ENCODE measurements around the gene ATXN10.

ATXN10 gene

DNA sequence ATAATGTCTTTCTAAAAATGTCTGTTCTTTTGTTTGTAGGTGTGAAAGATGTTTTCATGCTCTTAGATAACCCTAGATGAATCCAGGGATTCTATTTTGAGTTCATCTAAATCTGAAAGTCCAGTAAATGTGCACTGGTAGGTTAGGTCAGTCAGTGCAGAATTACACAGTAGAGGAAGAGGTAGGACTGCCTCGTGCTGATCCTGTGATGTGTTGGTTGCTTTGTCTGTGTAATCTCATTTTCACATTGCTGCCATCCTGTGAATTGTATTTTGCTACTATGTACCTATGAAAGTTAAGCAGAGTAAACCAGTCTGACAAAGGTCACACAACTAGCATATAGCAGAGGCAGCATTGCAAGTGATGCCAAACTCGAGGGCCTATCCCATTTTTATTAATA is 36.5 kb downstream of the ATXN10 start:
- Histone ChIP-seq H3K9ac (ENCODE audit: low read length) (no peak overlapping the region), H3K4me2 (ENCODE audit: low read depth, low read length, poor library complexity, severe bottlenecking) (no peak overlapping the region), H3F3A (ENCODE audit: insufficient read depth) (peaks cover 11% of the 10 kb centered on the region; the same call in 1 of the 2 replicates), H3K36me3 (ENCODE audit: low read length) (peaks cover 33% of the 10 kb centered on the region), H3K9me3 (ENCODE audit: insufficient read depth, low read length) (no peaks in the 10 kb centered on the region), H3K27ac (ENCODE audit: low read depth, low read length) (no peak overlapping the region), H3K79me2 (ENCODE audit: insufficient read depth, low read length) (peaks cover 79% of the 10 kb centered on the region), H3K9me2 (replicated peaks; ENCODE audit: insufficient read depth, low read length) (no peaks in the 10 kb centered on the region), H4K20me1 (ENCODE audit: low read depth, low read length) (0 out of 2 replicates have a peak, but pooled peaks cover 3% of the 10 kb centered on the region), H3K27me3 (ENCODE audit: low read length) (no peaks in the 10 kb centered on the region), H2AFZ (ENCODE audit: low read depth, low read length, severe bottlenecking) (no peak overlapping the region), H3K4me3 (ENCODE audit: insufficient read depth, low read length, poor library complexity, severe bottlenecking) (no peak overlapping the region)
- TF ChIP-seq EZH2phosphoT487 (conservative IDR thresholded peaks at IDR 0.05; ENCODE audit: low read length) (no peak), CTCF (IDR thresholded peaks at IDR 0.05; ENCODE audit: insufficient read depth, low read length, poor library complexity, severe bottlenecking) (no peak)

DNA sequence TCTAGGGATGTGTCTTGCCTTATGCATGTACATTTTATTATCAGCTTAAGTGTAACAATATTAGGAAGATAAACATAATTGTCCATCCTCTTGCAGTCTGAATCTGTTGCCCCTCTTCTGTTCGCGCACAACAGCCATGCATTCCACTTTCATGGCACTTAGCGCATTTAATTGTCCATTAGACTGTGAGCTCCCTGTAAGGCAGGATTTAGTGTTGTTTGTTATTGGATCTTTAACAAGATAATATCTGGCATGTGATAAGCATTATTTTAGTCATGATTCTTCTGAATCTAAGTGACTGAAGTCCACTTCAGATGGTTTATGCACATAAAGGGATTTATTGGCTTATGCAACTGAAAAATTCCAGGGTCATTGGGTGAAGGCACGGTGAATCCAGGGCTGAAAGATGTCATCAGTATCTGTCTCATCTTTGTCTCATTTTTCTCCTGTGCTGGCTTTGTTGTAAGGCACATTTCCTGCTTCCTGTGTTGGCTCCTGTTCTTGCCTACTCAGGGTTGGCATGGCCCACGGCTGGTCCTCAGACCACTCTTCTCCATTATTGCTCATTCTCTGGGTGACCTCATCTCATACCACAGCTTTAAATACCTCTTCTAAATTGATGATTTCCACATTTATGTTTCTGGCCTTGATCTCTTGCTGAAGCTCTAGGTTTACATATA is 37.6 kb downstream of the ATXN10 start:
- Histone ChIP-seq H3K79me2 (ENCODE audit: insufficient read depth, low read length) (peaks cover 72% of the 10 kb centered on the region), H3K36me3 (ENCODE audit: low read length) (peaks cover 28% of the 10 kb centered on the region)
- no peak for TF ChIP-seq CTCF (IDR thresholded peaks at IDR 0.05; ENCODE audit: insufficient read depth, low read length, poor library complexity, severe bottlenecking)
- no peak for TF ChIP-seq EZH2phosphoT487 (conservative IDR thresholded peaks at IDR 0.05; ENCODE audit: low read length)

DNA sequence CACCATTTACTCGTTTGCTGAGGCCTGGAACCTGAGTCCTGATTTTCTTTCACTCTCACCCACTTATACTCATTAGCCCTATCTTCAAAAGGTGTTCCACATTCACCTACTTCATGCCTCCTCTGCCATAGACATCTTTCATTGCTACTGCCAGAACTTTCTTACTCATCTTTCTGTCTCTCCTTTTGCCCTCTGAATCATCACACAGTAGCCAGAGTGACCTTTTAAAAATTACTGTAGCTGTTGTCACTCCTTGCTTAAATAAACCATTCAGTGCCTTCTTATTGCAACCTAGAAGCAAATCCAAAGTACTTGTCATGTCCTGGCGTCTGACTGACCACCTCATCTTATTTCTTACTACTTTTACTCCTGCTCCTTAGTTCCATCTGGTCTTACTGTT is 38.2 kb downstream of the ATXN10 start:
- H4K20me1 ChIP-seq (ENCODE audit: low read depth, low read length) = 0 out of 2 replicates have a peak, but pooled peaks cover 3% of the 10 kb centered on the region
- H3K9me2 ChIP-seq (replicated peaks; ENCODE audit: insufficient read depth, low read length) = no peaks in the 10 kb centered on the region
- no peak overlapping the region for H3K4me2 ChIP-seq (ENCODE audit: low read depth, low read length, poor library complexity, severe bottlenecking)
- H3K27ac ChIP-seq (ENCODE audit: low read depth, low read length) = no peak overlapping the region
- H2AFZ ChIP-seq (ENCODE audit: low read depth, low read length, severe bottlenecking) = no peak overlapping the region
- no peaks in the 10 kb centered on the region for H3K9me3 ChIP-seq (ENCODE audit: insufficient read depth, low read length)
- no peak for TF ChIP-seq CTCF (IDR thresholded peaks at IDR 0.05; ENCODE audit: insufficient read depth, low read length, poor library complexity, severe bottlenecking)
- TF ChIP-seq EZH2phosphoT487 (conservative IDR thresholded peaks at IDR 0.05; ENCODE audit: low read length) = no peak
- peaks cover 11% of the 10 kb centered on the region; the same call in 1 of the 2 replicates for H3F3A ChIP-seq (ENCODE audit: insufficient read depth)
- H3K27me3 ChIP-seq (ENCODE audit: low read length) = no peaks in the 10 kb centered on the region
- H3K4me3 ChIP-seq (ENCODE audit: insufficient read depth, low read length, poor library complexity, severe bottlenecking) = no peak overlapping the region
- H3K36me3 ChIP-seq (ENCODE audit: low read length) = peaks cover 25% of the 10 kb centered on the region
- no peak overlapping the region for H3K9ac ChIP-seq (ENCODE audit: low read length)
- peaks cover 66% of the 10 kb centered on the region for H3K79me2 ChIP-seq (ENCODE audit: insufficient read depth, low read length)

More for the DNA sequence above, 37.6 kb downstream of the ATXN10 start:
- no peak overlapping the region for H3K9ac ChIP-seq (ENCODE audit: low read length)
- no peak overlapping the region for H2AFZ ChIP-seq (ENCODE audit: low read depth, low read length, severe bottlenecking)
- no peak overlapping the region for H3K27ac ChIP-seq (ENCODE audit: low read depth, low read length)
- H3K9me2 ChIP-seq (replicated peaks; ENCODE audit: insufficient read depth, low read length) = no peaks in the 10 kb centered on the region
- 0 out of 2 replicates have a peak, but pooled peaks cover 3% of the 10 kb centered on the region for H4K20me1 ChIP-seq (ENCODE audit: low read depth, low read length)
- no peaks in the 10 kb centered on the region for H3K9me3 ChIP-seq (ENCODE audit: insufficient read depth, low read length)
- H3K4me2 ChIP-seq (ENCODE audit: low read depth, low read length, poor library complexity, severe bottlenecking) = no peak overlapping the region
- H3K4me3 ChIP-seq (ENCODE audit: insufficient read depth, low read length, poor library complexity, severe bottlenecking) = no peak overlapping the region
- H3K27me3 ChIP-seq (ENCODE audit: low read length) = no peaks in the 10 kb centered on the region
- peaks cover 11% of the 10 kb centered on the region; the same call in 1 of the 2 replicates for H3F3A ChIP-seq (ENCODE audit: insufficient read depth)
